ENCODE measurements around the gene PIP4K2B. TPM values are rescaled to one million over a fixed set of nuclear protein-coding genes. Genes with fewer than 3 reads are reported as not detected.

The PIP4K2B gene
- total and polyA plus RNA-seq, 2 of the 8 experiments (the other 6 are each of a cell fraction or from before 2014, with no cell fraction given), result 21.5 to 57.8 TPM

DNA sequence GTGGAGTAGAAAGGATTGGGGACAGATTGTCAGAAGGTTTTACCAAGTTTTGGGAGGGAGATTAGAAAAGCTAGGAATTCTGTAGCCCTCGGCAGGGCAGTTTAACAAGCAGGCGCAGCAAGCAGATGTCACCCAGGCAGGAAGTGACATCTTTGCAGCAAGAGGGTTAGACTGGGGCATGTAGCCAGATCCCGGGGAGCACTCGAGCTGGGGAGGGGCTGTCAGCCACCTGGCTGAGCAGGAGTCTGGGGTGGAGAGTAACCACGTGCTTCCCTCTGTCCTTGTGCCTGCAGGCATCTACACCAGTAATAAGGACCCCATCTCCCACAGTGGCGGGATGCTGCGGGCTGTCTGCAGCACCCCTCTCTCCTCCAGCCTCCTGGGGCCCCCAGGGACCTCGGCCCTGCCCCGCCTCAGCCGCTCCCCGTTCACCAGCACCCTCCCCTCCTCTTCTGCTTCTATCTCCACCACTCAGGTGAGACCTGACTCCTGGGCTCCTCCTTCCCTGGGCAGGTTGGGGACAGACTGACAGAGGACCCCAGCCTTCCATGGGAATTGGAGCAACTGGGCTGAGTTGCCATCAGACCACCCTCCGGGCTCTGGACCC is 82.1 kb downstream of the PIP4K2B start:
- Histone ChIP-seq H3K27ac (ENCODE audit: low read depth, low read length) (no peak overlapping the region), H3K23me2 (ENCODE audit: low read depth, low read length) (peaks cover 2% of the 10 kb centered on the region; the same call in 1 of the 2 replicates), H3K79me1 (ENCODE audit: low read depth, low read length) (no peaks in the 10 kb centered on the region), H3K79me2 (ENCODE audit: control insufficient read depth in 1 of 2, insufficient read depth in 2 of 2, low read length in 2 of 2) (no peaks in the 10 kb centered on the region), H4K91ac (replicated peaks; ENCODE audit: insufficient read length, low read length) (no peak overlapping the region), H2BK15ac (ENCODE audit: low read length) (no peak overlapping the region), H3K36me3 (ENCODE audit: control insufficient read depth in 2 of 4, insufficient read depth in 4 of 4, low read length in 3 of 4) (no peaks in the 10 kb centered on the region), H3K56ac (replicated peaks; ENCODE audit: insufficient read length, low read depth, low read length) (no peak overlapping the region), H3K4me2 (ENCODE audit: insufficient read depth in 1 of 2, low read depth in 2 of 2, low read length in 2 of 2) (no peak overlapping the region), H2AFZ (ENCODE audit: low read length) (no peak overlapping the region), H4K20me1 (replicated peaks in 1 of 2; ENCODE audit: control insufficient read depth in 1 of 2, insufficient read depth in 2 of 2, low read length in 2 of 2) (no peaks in the 10 kb centered on the region), H3K23ac (ENCODE audit: insufficient read length) (no peak overlapping the region), H3K4me1 (replicated peaks in 1 of 4; ENCODE audit: control insufficient read depth in 3 of 4, insufficient read depth in 4 of 4, low read length in 3 of 4) (peaks cover 14 to 41% (median 25%) of the 10 kb centered on the region in 4 experiments), H3K4ac (replicated peaks; ENCODE audit: insufficient read length, low read depth, low read length) (no peak overlapping the region), H3K9me3 (ENCODE audit: insufficient read depth in 2 of 2, low read depth in 1 of 2, low read length in 1 of 2) (no peaks in the 10 kb centered on the region), H2BK12ac (ENCODE audit: low read depth, low read length) (no peak overlapping the region), H3K4me3 (ENCODE audit: extremely low read depth in 1 of 4, insufficient read depth in 2 of 4, low read depth in 3 of 4, low read length in 4 of 4) (no peak overlapping the region), H2BK20ac (ENCODE audit: low read length) (no peak overlapping the region), H3K14ac (ENCODE audit: insufficient read length) (no peak overlapping the region), H2BK5ac (ENCODE audit: low read depth, low read length) (no peak overlapping the region), H4K5ac (ENCODE audit: insufficient read length, low read depth, low read length) (no peak overlapping the region), H3K18ac (ENCODE audit: extremely low read depth, low read length) (no peak overlapping the region), H2AK5ac (ENCODE audit: low read depth, low read length) (no peak overlapping the region), H4K8ac (ENCODE audit: extremely low read depth, insufficient read depth, low read length) (peak overlapping the region; percentile 1; the same call in 1 of the 2 replicates), H3K9ac (replicated peaks in 1 of 4; ENCODE audit: extremely low read depth in 1 of 4, low read depth in 3 of 4, low read length in 3 of 4) (no peak overlapping the region), H2BK120ac (replicated peaks; ENCODE audit: low read depth, low read length) (no peak overlapping the region), H3K27me3 (replicated peaks in 1 of 4; ENCODE audit: control insufficient read depth in 3 of 4, extremely low read depth in 1 of 4, insufficient read depth in 3 of 4, low read length in 3 of 4) (peaks cover 0 to 11% (median 7%) of the 10 kb centered on the region in 4 experiments; a peak in 6 of 7 replicates)
- DNase-seq (ENCODE audit: low read depth in 1 of 2, low spot score in 2 of 2), result no peak
- ChIA-PET CTCF (ENCODE audit: partially characterized antibody) (interaction anchor here (0.6 to 7.9 kb wide), 5 partner anchors 12 to 1029 kb away, joined by 3 to 49 read pairs (median 4); no protein-coding TSS in a partner anchor), POLR2A (ENCODE audit: partially characterized antibody) (interaction anchor here (1.0 to 3.9 kb wide), 5 partner anchors 9 to 18 kb away, joined by 3 to 38 read pairs (median 8); partner anchors contain the start of genes CISD3 and MLLT6)
- no peak for FAIRE-seq
- WGBS, 2 experiments (ENCODE audit: extremely low coverage in 1 of 2, insufficient coverage in 1 of 2, insufficient read length in 1 of 2, insufficient replicate concordance in 2 of 2, low coverage in 1 of 2, low lambda C conversion rate in 2 of 2, missing lambda C conversion rate in 1 of 2), result 87% methylated on average over 12 of the region's 12 CpGs; no CpG with 5 or more reads in 1 of the 2 experiments
- TF ChIP-seq KDM1A (IDR thresholded peaks at IDR 0.05; ENCODE audit: borderline replicate concordance, low read length) (no peak), CREB1 (IDR thresholded peaks at IDR 0.05) (no peak), YY1 (IDR thresholded peaks at IDR 0.05; ENCODE audit: low read depth, low read length) (no peak)

Measured in H1 (cell line).